ENCODE measurements around the gene ETFA. TPM values are rescaled to one million over a fixed set of nuclear protein-coding genes. Genes with fewer than 3 reads are reported as not detected.

Gene ETFA
- total and polyA plus RNA-seq, 10 of the 15 experiments (the other 5 are each of a cell fraction or from before 2014, with no cell fraction given) = 114 to 331 (median 152) TPM

GRCh38 chr15:76203346-76204108 lies 107.7 kb downstream of the ETFA start (continued):
- TF ChIP-seq JUNB (IDR thresholded peaks at IDR 0.05) (no peak), ESRRA (IDR thresholded peaks at IDR 0.05; ENCODE audit: low read length) (no peak), SREBF1 (IDR thresholded peaks at IDR 0.05; ENCODE audit: low read length) (no peak), POLR2AphosphoS5 (IDR thresholded peaks at IDR 0.05; ENCODE audit: low read length) (no peak)

DNA sequence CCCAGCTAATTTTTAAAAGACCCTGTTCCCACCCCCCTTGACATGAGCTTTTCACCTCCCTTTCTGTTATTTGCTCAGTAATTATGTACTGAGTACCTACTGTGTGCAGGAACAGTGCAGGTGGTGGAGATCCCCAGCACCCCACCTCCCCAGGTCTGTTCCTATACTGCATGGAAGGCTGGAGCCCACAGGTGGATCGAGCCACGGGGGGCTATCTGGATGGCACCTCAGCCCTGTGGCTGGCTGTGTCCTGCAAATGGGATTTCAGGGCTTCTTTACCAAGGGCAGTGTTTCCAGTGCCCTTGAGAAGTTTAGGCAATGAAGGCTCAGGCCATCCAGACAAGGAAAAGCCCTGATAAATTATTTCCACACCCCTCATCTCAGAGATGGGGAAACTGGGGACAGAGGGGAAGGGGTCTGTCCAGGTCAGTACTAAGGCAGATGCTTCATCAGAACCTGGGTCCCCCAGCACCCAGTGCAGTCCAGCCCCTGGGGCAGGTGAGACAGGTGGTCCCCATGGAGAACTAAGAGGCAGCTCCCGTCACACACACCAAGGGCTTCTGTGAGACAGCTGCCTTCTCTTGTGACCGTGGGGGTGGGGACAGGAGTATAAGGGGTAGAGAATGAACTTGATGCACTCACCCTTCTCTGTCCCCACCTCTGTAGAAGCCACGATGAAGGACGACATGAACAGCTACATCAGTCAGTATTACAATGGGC lies 109.6 kb downstream of the ETFA start:
- DNase-seq (ENCODE audit: low read depth, low spot score) (no peak), ATAC-seq (no peak), FAIRE-seq (no peak)
- ChIA-PET RAD21 (ENCODE audit: unreplicated experiment) (no interaction called here), CTCF (interaction anchor here (1.0 kb wide), 1 partner anchor 110 kb away, joined by 3 read pairs; the partner anchor contains the start of gene ETFA), SMC1A (ENCODE audit: uncharacterized antibody, unreplicated experiment) (no interaction called here), POLR2A (no interaction called here)
- 98% methylated on average over 6 of the region's 6 CpGs for WGBS (ENCODE audit: insufficient coverage, insufficient replicate concordance, low lambda C conversion rate, missing lambda C conversion rate)
- in situ Hi-C loops (cut with MboI) = no loop called here
- Histone ChIP-seq H3K4me3 (no peak overlapping the region), H3K27me3 (replicated peaks in 1 of 2; ENCODE audit: control insufficient read depth in 2 of 2, insufficient read depth in 2 of 2, low read length in 1 of 2) (no peaks in the 10 kb centered on the region), H2AFZ (ENCODE audit: control insufficient read depth, low read depth, low read length) (no peak overlapping the region), H3K79me2 (ENCODE audit: control insufficient read depth, insufficient read depth, low read length) (no peaks in the 10 kb centered on the region), H3K9ac (ENCODE audit: control insufficient read depth, insufficient read depth, low read length) (no peak overlapping the region), H4K20me1 (ENCODE audit: control insufficient read depth, insufficient read depth) (no peaks in the 10 kb centered on the region), H3K36me3 (ENCODE audit: control insufficient read depth in 2 of 2, insufficient read depth in 2 of 2, low read length in 1 of 2) (no peaks in the 10 kb centered on the region; a peak in 3 of 4 replicates), H3K27ac (ENCODE audit: control insufficient read depth, insufficient read depth) (no peak overlapping the region), H3K4me1 (ENCODE audit: control insufficient read depth, insufficient read depth, low read length) (no peaks in the 10 kb centered on the region; the same call in 1 of the 2 replicates), H3K9me3 (replicated peaks; ENCODE audit: control insufficient read depth, insufficient read depth, low read length) (no peaks in the 10 kb centered on the region), H3K4me2 (ENCODE audit: control insufficient read depth, insufficient read depth) (no peak overlapping the region)
- intact Hi-C loops (cut with micrococcal nuclease; ENCODE audit: unreplicated experiment) = no loop called here
- TF ChIP-seq POLR2A (IDR thresholded peaks at IDR 0.05; ENCODE audit: low read depth, low read length) (0 out of 2 replicates have a peak, but pooled peaks have one; percentile 18), ZNF592 (IDR thresholded peaks at IDR 0.05) (no peak)
- no TSS peak for BruUV-seq (replicated peaks)

All from GM12878 (cell line).